Measurements from ENCODE around the gene POLR2L. TPM values are rescaled to one million over a fixed set of nuclear protein-coding genes. Genes with fewer than 3 reads are reported as not detected.

POLR2L gene
- total and polyA plus RNA-seq, 2 donors (not counting 1 experiment from before 2014, with no cell fraction given), result 44.4 to 80.8 TPM

DNA sequence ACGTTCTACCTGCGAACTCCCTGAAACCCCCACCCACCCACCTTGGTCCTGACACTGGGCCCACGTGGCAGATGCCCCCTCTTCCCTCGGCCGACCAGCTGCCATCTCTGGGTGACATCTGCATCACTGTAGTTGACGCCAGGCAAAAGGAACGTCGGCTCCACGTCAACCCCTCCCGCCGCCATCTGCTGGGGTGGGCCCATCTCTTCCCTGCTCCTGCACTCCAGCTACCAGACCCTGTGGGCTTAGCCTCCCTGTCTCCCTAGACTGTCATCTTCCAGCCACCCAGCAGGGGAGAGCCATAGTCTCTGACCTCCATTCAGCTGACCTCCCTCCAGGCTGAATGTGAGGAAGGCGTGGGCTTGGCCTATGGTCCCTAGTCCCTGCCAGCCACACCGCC lies 46.9 kb upstream of the POLR2L start:
- ATAC-seq (ENCODE audit: low read depth) (no peak), DNase-seq (no peak)
- Histone ChIP-seq H3K9ac (ENCODE audit: low read length) (no peak overlapping the region), H4K20me1 (ENCODE audit: control insufficient read depth, insufficient read depth, low read length, poor library complexity, severe bottlenecking) (no peaks in the 10 kb centered on the region), H3K79me2 (ENCODE audit: control insufficient read depth, insufficient read depth, low read length) (no peaks in the 10 kb centered on the region), H2AFZ (ENCODE audit: insufficient read depth, low read depth, low read length, poor library complexity, severe bottlenecking) (no peak overlapping the region), H3K4me2 (replicated peaks; ENCODE audit: low read depth, low read length, poor library complexity, severe bottlenecking) (no peak overlapping the region), H3K27me3 (replicated peaks in 1 of 4; ENCODE audit: control extremely low read depth in 1 of 4, control insufficient read depth in 3 of 4, insufficient read depth in 4 of 4, low read length in 3 of 4) (no peaks in the 10 kb centered on the region), H3K36me3 (replicated peaks in 1 of 2; ENCODE audit: control extremely low read depth in 1 of 2, control insufficient read depth in 1 of 2, extremely low read depth in 1 of 2, insufficient read depth in 2 of 2, low read length in 1 of 2) (peaks cover 0 to 13% of the 10 kb centered on the region in 2 experiments), H3K4me3 (ENCODE audit: control extremely low read depth in 1 of 5, extremely low read depth in 1 of 5, insufficient read depth in 1 of 5, low read depth in 2 of 5, low read length in 4 of 5) (no peak overlapping the region), H3K4me1 (ENCODE audit: control insufficient read depth in 2 of 2, insufficient read depth in 2 of 2, low read length in 2 of 2) (no peaks in the 10 kb centered on the region), H3K9me3 (ENCODE audit: control extremely low read depth in 1 of 3, control insufficient read depth in 2 of 3, insufficient read depth in 1 of 3, low read length in 2 of 3) (no peaks in the 10 kb centered on the region), H3K27ac (ENCODE audit: low read length in 2 of 2) (no peak overlapping the region)
- ChIA-PET POLR2A (no interaction called here), CTCF (no interaction called here)
- WGBS (ENCODE audit: insufficient coverage), result 97% methylated on average over 13 of the region's 13 CpGs
- TF ChIP-seq CTCF (IDR thresholded peaks at IDR 0.05) (no peak), EZH2 (IDR thresholded peaks at IDR 0.05; ENCODE audit: borderline replicate concordance, insufficient read depth, low read depth, low read length, poor library complexity, severe bottlenecking) (no peak)
- no peak overlapping the region for H3K27ac Mint-ChIP-seq
- intact Hi-C loops (cut with micrococcal nuclease), result no loop called here
- no peaks in the 10 kb centered on the region for H3K27me3 Mint-ChIP-seq
- no peak overlapping the region for H3K4me3 Mint-ChIP-seq
- H3K4me1 Mint-ChIP-seq, result no peaks in the 10 kb centered on the region
- H3K9me3 Mint-ChIP-seq (ENCODE audit: insufficient read depth), result no peaks in the 10 kb centered on the region

GRCh38 chr11:888310-889212 lies 46.2 kb upstream of the POLR2L start:
- no peak overlapping the region for H2AFZ ChIP-seq (ENCODE audit: insufficient read depth, low read depth, low read length, poor library complexity, severe bottlenecking)
- no peaks in the 10 kb centered on the region for H3K27me3 ChIP-seq (replicated peaks in 1 of 4; ENCODE audit: control extremely low read depth in 1 of 4, control insufficient read depth in 3 of 4, insufficient read depth in 4 of 4, low read length in 3 of 4)
- Mint-ChIP-seq H3K27me3 (no peaks in the 10 kb centered on the region), H3K27ac (no peak overlapping the region), H3K9me3 (ENCODE audit: insufficient read depth) (no peaks in the 10 kb centered on the region), H3K4me1 (no peaks in the 10 kb centered on the region), H3K4me3 (no peak overlapping the region)
- POLR2A ChIA-PET, result no interaction called here
- ATAC-seq (ENCODE audit: low read depth), result no peak
- H3K36me3 ChIP-seq (replicated peaks in 1 of 2; ENCODE audit: control extremely low read depth in 1 of 2, control insufficient read depth in 1 of 2, extremely low read depth in 1 of 2, insufficient read depth in 2 of 2, low read length in 1 of 2), result peaks cover 0 to 13% of the 10 kb centered on the region in 2 experiments
- 96% methylated on average over 43 of the region's 45 CpGs for WGBS (ENCODE audit: insufficient coverage)
- intact Hi-C loops (cut with micrococcal nuclease), result no loop called here
- no peaks in the 10 kb centered on the region for H3K79me2 ChIP-seq (ENCODE audit: control insufficient read depth, insufficient read depth, low read length)
- H3K27ac ChIP-seq (ENCODE audit: low read length in 2 of 2), result no peak overlapping the region
- H3K4me1 ChIP-seq (ENCODE audit: control insufficient read depth in 2 of 2, insufficient read depth in 2 of 2, low read length in 2 of 2), result no peaks in the 10 kb centered on the region
- H3K9ac ChIP-seq (ENCODE audit: low read length), result no peak overlapping the region
- CTCF ChIA-PET, result no interaction called here
- DNase-seq, result no peak
- H3K9me3 ChIP-seq (ENCODE audit: control extremely low read depth in 1 of 3, control insufficient read depth in 2 of 3, insufficient read depth in 1 of 3, low read length in 2 of 3), result no peaks in the 10 kb centered on the region
- no peak overlapping the region for H3K4me3 ChIP-seq (ENCODE audit: control extremely low read depth in 1 of 5, extremely low read depth in 1 of 5, insufficient read depth in 1 of 5, low read depth in 2 of 5, low read length in 4 of 5)
- H4K20me1 ChIP-seq (ENCODE audit: control insufficient read depth, insufficient read depth, low read length, poor library complexity, severe bottlenecking), result no peaks in the 10 kb centered on the region
- H3K4me2 ChIP-seq (replicated peaks; ENCODE audit: low read depth, low read length, poor library complexity, severe bottlenecking), result no peak overlapping the region
- TF ChIP-seq CTCF (IDR thresholded peaks at IDR 0.05), result no peak
- no peak for TF ChIP-seq EZH2 (IDR thresholded peaks at IDR 0.05; ENCODE audit: borderline replicate concordance, insufficient read depth, low read depth, low read length, poor library complexity, severe bottlenecking)
